SK-N-SH treated with all-trans-retinoic acid at 6 μM for 48 hours (cell line): ENCODE data around the gene PGBD1.
"Not testable (repeated sequence)": the region's sequence is repeated elsewhere in the genome, so short reads cannot be mapped to it uniquely, and the experiment has no call there.

Source experiments
- ATAC-seq: fragments of 200-7000 bp; cut with Tn5 transposase; 3 replicates; pipeline ENCODE4 v1.9.1; 2020; ENCODE audit warnings: mild to moderate bottlenecking, moderate library complexity
- ARNTL ChIP-seq: fragments of 450-650 bp; formaldehyde crosslinking; IDR thresholded peaks from 2 replicates; pipeline ENCODE4 v1.5.0; 2020; ENCODE audit warnings: low read depth, mild to moderate bottlenecking, moderate library complexity, borderline replicate concordance
- BACH2 ChIP-seq: fragments of 250-450 bp; sonication (Bioruptor Pico); IDR thresholded peaks from 2 replicates; pipeline ENCODE4 v1.9.0; 2021; ENCODE audit warnings: mild to moderate bottlenecking, borderline replicate concordance
- CSDC2 ChIP-seq: fragments of 250-450 bp; sonication (Bioruptor Pico); IDR thresholded peaks from 2 replicates; pipeline ENCODE4 v1.5.0; 2020; ENCODE audit warnings: mild to moderate bottlenecking, moderate library complexity
- CSRNP3 ChIP-seq: fragments of 250-450 bp; sonication (Bioruptor Pico); IDR thresholded peaks from 2 replicates; pipeline ENCODE4 v1.5.1; 2021; ENCODE audit warnings: mild to moderate bottlenecking, moderate library complexity
- GLIS3 ChIP-seq: fragments of 250-450 bp; sonication (Bioruptor Pico); IDR thresholded peaks from 2 replicates; pipeline ENCODE4 v1.5.0; 2020; ENCODE audit warnings: mild to moderate bottlenecking, moderate library complexity
- ISL1 ChIP-seq: fragments of 250-450 bp; sonication (Bioruptor Pico); IDR thresholded peaks from 2 replicates; pipeline ENCODE4 v2.1.2; 2022; ENCODE audit warnings: mild to moderate bottlenecking, moderate library complexity
- OSR1 ChIP-seq: fragments of 250-450 bp; sonication (Bioruptor Pico); IDR thresholded peaks from 2 replicates; pipeline ENCODE4 v1.8.0; 2022; ENCODE audit warnings: moderate library complexity, mild to moderate bottlenecking, inconsistent platforms
- PPARA ChIP-seq: fragments of 250-450 bp; sonication (Bioruptor Pico); IDR thresholded peaks from 2 replicates; pipeline ENCODE4 v1.5.0; 2020; ENCODE audit warnings: mild to moderate bottlenecking, borderline replicate concordance
- RARB ChIP-seq: fragments of 250-450 bp; sonication (Bioruptor Pico); IDR thresholded peaks from 2 replicates; pipeline ENCODE4 v1.8.0; 2021; ENCODE audit warnings: mild to moderate bottlenecking, moderate library complexity
- SNAI2 ChIP-seq: fragments of 250-450 bp; sonication (Bioruptor Pico); IDR thresholded peaks from 2 replicates; pipeline ENCODE4 v1.5.0; 2020; ENCODE audit warnings: mild to moderate bottlenecking, moderate library complexity
- TCF4 ChIP-seq: fragments of 250-450 bp; sonication (Bioruptor Pico); IDR thresholded peaks from 2 replicates; pipeline ENCODE4 v1.8.0; 2021; ENCODE audit warnings: mild to moderate bottlenecking, moderate library complexity, borderline replicate concordance
- ZC3H10 ChIP-seq: fragments of 250-450 bp; sonication (Bioruptor Pico); IDR thresholded peaks from 2 replicates; pipeline ENCODE4 v1.5.1; 2021; ENCODE audit warnings: mild to moderate bottlenecking, moderate library complexity
- ZFP3 ChIP-seq: fragments of 250-450 bp; sonication (Bioruptor Pico); IDR thresholded peaks from 2 replicates; pipeline ENCODE4 v1.5.0; 2020; ENCODE audit warnings: mild to moderate bottlenecking, moderate library complexity
- ZFP30 ChIP-seq: fragments of 450-650 bp; formaldehyde crosslinking; IDR thresholded peaks from 2 replicates; pipeline ENCODE4 v1.5.0; 2022; ENCODE audit warnings: mild to moderate bottlenecking, moderate library complexity
- ZNF565 ChIP-seq: fragments of 450-650 bp; formaldehyde crosslinking; conservative IDR thresholded peaks from 2 replicates; pipeline ENCODE4 v1.5.0; 2020; ENCODE audit warnings: low read depth, mild to moderate bottlenecking, moderate library complexity
- ZNF8 ChIP-seq: fragments of 450-650 bp; formaldehyde crosslinking; IDR thresholded peaks from 2 replicates; pipeline ENCODE4 v1.5.0; 2020; ENCODE audit warnings: mild to moderate bottlenecking, moderate library complexity
- TF ChIP-seq, protein P1 (sequence below): fragments of 250-450 bp; sonication (Bioruptor Pico); IDR thresholded peaks from 2 replicates; pipeline ENCODE4 v1.5.1; 2020; ENCODE audit warnings: low read depth, mild to moderate bottlenecking, moderate library complexity
- TF ChIP-seq, protein P2 (sequence below): fragments of 250-450 bp; sonication (Bioruptor Pico); IDR thresholded peaks from 2 replicates; pipeline ENCODE4 v1.5.0; 2020; ENCODE audit warnings: mild to moderate bottlenecking, moderate library complexity

PGBD1 gene

GRCh38 chr6:28315628-28316027 lies 34.3 kb downstream of the PGBD1 start:
- no peak for ATAC-seq
- TF ChIP-seq ZFP30: no peak
- no peak for TF ChIP-seq ISL1 (CRISPR knock-in tag)
- TF ChIP-seq BACH2: no peak
- no peak for TF ChIP-seq ZFP3 (CRISPR knock-in tag)
- TF ChIP-seq, protein P1, sequence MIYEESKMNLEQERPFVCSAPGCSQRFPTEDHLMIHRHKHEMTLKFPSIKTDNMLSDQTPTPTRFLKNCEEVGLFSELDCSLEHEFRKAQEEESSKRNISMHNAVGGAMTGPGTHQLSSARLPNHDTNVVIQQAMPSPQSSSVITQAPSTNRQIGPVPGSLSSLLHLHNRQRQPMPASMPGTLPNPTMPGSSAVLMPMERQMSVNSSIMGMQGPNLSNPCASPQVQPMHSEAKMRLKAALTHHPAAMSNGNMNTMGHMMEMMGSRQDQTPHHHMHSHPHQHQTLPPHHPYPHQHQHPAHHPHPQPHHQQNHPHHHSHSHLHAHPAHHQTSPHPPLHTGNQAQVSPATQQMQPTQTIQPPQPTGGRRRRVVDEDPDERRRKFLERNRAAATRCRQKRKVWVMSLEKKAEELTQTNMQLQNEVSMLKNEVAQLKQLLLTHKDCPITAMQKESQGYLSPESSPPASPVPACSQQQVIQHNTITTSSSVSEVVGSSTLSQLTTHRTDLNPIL (CRISPR knock-in tag): no peak

GRCh38 chr6:28317866-28318265 lies 36.5 kb downstream of the PGBD1 start:
- not testable (repeated sequence) for ATAC-seq

DNA sequence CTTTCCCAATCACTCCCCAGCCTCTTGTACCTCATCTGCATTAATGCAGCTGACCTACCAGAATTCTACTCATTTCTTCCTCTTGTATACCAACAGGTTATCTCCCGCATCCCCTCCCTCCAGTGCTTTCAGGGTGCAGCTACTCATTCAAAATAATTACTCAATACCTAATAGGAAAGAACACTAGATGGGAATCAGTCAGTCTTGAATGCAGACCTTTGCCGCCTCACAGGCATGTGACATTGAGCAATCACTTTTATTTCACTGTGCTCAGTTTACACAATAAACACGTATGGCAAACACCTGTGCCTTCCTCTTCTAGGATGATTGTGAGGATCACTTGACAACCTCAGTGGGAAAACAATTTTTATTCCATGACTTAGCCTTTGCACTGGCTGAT lies 41.3 kb downstream of the PGBD1 start:
- no peak for TF ChIP-seq CSDC2 (CRISPR knock-in tag)
- no peak for TF ChIP-seq PPARA (CRISPR knock-in tag)
- TF ChIP-seq, all 23 proteins: peak for 0
- no peak for ATAC-seq

GRCh38 chr6:28323813-28324424 lies 42.5 kb downstream of the PGBD1 start:
- no peak for TF ChIP-seq GLIS3
- TF ChIP-seq, protein P1 (CRISPR knock-in tag): no peak
- no peak for TF ChIP-seq RARB (CRISPR knock-in tag)
- no peak for TF ChIP-seq CSRNP3 (CRISPR knock-in tag)
- TF ChIP-seq ZFP3 (CRISPR knock-in tag): no peak
- ATAC-seq: no peak

DNA sequence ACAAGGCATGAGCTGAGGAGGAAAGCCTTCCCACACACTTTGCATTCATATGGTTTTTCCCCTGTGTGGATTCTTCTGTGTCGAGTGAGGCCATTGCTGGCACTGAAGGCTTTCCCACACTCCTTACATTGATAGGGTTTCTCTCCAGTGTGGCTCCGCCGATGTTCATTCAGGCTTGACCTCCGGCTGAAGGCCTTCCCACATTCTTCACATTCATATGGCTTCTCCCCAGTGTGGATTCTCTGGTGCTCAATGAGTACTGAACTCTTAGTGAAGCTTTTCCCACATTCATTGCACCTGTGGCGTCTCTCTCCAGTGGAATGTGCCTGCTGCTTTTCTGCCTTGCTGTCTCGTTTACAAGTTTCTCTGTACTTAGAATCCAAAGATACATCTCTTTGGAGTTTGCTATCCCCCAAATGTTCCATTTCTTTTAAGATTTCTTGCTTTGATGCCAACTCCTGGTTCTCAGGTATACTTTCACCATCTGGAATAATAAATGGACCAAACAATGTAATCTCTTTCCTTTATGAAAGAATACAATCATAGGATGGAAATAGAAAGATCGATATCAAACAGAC lies 45.1 kb downstream of the PGBD1 start:
- no peak for TF ChIP-seq CSDC2 (CRISPR knock-in tag)
- TF ChIP-seq, protein P2, sequence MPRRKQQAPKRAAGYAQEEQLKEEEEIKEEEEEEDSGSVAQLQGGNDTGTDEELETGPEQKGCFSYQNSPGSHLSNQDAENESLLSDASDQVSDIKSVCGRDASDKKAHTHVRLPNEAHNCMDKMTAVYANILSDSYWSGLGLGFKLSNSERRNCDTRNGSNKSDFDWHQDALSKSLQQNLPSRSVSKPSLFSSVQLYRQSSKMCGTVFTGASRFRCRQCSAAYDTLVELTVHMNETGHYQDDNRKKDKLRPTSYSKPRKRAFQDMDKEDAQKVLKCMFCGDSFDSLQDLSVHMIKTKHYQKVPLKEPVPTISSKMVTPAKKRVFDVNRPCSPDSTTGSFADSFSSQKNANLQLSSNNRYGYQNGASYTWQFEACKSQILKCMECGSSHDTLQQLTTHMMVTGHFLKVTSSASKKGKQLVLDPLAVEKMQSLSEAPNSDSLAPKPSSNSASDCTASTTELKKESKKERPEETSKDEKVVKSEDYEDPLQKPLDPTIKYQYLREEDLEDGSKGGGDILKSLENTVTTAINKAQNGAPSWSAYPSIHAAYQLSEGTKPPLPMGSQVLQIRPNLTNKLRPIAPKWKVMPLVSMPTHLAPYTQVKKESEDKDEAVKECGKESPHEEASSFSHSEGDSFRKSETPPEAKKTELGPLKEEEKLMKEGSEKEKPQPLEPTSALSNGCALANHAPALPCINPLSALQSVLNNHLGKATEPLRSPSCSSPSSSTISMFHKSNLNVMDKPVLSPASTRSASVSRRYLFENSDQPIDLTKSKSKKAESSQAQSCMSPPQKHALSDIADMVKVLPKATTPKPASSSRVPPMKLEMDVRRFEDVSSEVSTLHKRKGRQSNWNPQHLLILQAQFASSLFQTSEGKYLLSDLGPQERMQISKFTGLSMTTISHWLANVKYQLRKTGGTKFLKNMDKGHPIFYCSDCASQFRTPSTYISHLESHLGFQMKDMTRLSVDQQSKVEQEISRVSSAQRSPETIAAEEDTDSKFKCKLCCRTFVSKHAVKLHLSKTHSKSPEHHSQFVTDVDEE (CRISPR knock-in tag): no peak
- TF ChIP-seq PPARA (CRISPR knock-in tag): no peak
- TF ChIP-seq ZNF565 (CRISPR knock-in tag): no peak
- no peak for TF ChIP-seq ISL1 (CRISPR knock-in tag)
- TF ChIP-seq ZFP3 (CRISPR knock-in tag): no peak
- no peak for TF ChIP-seq ARNTL (CRISPR knock-in tag)
- no peak for ATAC-seq

DNA sequence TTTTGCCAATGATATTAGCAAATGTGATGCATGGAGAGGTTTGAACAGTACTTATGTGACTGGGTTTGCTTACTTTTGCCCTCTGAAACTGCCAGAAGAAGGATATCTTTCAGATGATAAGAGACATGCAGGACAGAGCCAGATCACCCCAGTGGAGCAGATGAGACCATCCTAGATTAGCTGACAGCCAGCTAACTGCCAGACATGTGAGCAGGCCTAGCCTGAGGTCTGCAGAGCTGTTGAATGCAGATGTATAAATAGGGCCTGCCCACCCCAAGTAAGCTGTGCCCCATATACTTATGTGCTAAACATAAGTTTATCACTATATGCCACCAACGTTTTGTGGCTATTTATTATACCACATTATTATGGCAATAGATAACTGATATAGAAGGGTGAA lies 48.7 kb downstream of the PGBD1 start:
- TF ChIP-seq ZFP30: no peak
- no peak for TF ChIP-seq ISL1 (CRISPR knock-in tag)
- TF ChIP-seq SNAI2 (CRISPR knock-in tag): no peak
- ATAC-seq: no peak

DNA sequence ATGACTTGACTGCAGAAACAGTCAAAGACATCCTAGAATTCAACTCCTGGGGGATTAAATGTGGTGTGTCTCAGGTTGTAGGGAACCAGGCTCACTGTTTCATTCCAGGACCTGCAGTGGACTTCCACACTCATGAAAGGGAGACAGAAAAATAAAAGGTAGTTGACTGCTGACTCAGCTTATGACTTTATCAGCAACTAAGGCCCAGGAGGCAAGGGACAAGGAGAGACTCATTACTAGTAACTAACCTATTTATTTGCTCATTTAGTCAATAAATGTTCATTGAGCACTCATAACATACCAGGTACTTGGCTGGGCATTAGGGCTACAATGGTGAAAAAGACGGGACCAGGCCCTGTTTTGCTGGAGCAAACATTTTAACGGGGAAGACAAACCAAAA lies 51.7 kb downstream of the PGBD1 start:
- TF ChIP-seq GLIS3 (no peak), ARNTL (CRISPR knock-in tag) (no peak), ZFP3 (CRISPR knock-in tag) (no peak), ZC3H10 (CRISPR knock-in tag) (no peak), CSDC2 (CRISPR knock-in tag) (no peak), TCF4 (no peak), ZNF8 (CRISPR knock-in tag) (no peak), OSR1 (CRISPR knock-in tag) (no peak)

More for the DNA sequence above, 51.7 kb downstream of the PGBD1 start:
- ATAC-seq: no peak
